Panc1 (cell line): ENCODE data around the gene MAP2K5.

ENCODE experiments used
- POLR2AphosphoS5 ChIP-seq: IDR thresholded peaks from 2 replicates; pipeline ENCODE4 v1.6.1; 2012; ENCODE audit warnings: mild to moderate bottlenecking, low read depth, low read length, moderate library complexity
- SIN3A ChIP-seq: IDR thresholded peaks from 2 replicates; pipeline ENCODE4 v1.6.1; 2012; ENCODE audit warnings: low read depth, mild to moderate bottlenecking, low read length, moderate library complexity, borderline replicate concordance; ENCODE audit not compliant: insufficient read depth
- TCF7L2 ChIP-seq: IDR thresholded peaks from 2 replicates; pipeline ENCODE4 v1.6.1; 2011; ENCODE audit warnings: mild to moderate bottlenecking, low read depth, low read length, inconsistent platforms
- TF ChIP-seq, protein P1 (sequence below): fragments of 450-650 bp; IDR thresholded peaks from 2 replicates; pipeline ENCODE4 v1.5.1; 2017; ENCODE audit warnings: mild to moderate bottlenecking
- TF ChIP-seq, protein P2 (sequence below), 2 experiments: IDR thresholded peaks; 2 replicates each; pipeline ENCODE4 v1.6.1; 2011 to 2012; ENCODE audit warnings: low read depth in 2 of 2, control low read depth in 1 of 2, low read length in 1 of 2, mild to moderate bottlenecking in 1 of 2, moderate library complexity in 1 of 2; ENCODE audit not compliant: insufficient read depth in 1 of 2

DNA sequence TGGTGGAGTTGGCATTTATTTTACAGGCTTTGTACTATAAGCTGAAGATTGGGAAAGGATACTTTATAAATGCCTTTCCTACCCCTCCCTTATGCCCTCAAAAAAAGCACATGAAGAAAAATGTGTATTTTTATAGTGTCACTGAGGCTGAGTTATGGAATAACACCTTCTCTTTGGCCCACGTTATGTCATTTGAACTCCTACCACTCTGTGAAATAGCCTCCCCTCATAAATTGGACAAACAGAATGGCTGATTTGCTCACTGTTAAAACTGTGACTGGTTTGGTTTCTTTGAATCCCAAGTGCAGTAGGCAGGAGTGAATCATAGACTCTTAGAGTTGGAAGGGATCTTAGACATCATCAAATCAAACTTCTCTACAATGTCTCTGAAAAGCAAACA lies 187.6 kb downstream of the MAP2K5 start:
- TF ChIP-seq, protein P1, sequence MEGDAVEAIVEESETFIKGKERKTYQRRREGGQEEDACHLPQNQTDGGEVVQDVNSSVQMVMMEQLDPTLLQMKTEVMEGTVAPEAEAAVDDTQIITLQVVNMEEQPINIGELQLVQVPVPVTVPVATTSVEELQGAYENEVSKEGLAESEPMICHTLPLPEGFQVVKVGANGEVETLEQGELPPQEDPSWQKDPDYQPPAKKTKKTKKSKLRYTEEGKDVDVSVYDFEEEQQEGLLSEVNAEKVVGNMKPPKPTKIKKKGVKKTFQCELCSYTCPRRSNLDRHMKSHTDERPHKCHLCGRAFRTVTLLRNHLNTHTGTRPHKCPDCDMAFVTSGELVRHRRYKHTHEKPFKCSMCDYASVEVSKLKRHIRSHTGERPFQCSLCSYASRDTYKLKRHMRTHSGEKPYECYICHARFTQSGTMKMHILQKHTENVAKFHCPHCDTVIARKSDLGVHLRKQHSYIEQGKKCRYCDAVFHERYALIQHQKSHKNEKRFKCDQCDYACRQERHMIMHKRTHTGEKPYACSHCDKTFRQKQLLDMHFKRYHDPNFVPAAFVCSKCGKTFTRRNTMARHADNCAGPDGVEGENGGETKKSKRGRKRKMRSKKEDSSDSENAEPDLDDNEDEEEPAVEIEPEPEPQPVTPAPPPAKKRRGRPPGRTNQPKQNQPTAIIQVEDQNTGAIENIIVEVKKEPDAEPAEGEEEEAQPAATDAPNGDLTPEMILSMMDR, result no peak
- TF ChIP-seq POLR2AphosphoS5, result no peak
- TF ChIP-seq, protein P2, sequence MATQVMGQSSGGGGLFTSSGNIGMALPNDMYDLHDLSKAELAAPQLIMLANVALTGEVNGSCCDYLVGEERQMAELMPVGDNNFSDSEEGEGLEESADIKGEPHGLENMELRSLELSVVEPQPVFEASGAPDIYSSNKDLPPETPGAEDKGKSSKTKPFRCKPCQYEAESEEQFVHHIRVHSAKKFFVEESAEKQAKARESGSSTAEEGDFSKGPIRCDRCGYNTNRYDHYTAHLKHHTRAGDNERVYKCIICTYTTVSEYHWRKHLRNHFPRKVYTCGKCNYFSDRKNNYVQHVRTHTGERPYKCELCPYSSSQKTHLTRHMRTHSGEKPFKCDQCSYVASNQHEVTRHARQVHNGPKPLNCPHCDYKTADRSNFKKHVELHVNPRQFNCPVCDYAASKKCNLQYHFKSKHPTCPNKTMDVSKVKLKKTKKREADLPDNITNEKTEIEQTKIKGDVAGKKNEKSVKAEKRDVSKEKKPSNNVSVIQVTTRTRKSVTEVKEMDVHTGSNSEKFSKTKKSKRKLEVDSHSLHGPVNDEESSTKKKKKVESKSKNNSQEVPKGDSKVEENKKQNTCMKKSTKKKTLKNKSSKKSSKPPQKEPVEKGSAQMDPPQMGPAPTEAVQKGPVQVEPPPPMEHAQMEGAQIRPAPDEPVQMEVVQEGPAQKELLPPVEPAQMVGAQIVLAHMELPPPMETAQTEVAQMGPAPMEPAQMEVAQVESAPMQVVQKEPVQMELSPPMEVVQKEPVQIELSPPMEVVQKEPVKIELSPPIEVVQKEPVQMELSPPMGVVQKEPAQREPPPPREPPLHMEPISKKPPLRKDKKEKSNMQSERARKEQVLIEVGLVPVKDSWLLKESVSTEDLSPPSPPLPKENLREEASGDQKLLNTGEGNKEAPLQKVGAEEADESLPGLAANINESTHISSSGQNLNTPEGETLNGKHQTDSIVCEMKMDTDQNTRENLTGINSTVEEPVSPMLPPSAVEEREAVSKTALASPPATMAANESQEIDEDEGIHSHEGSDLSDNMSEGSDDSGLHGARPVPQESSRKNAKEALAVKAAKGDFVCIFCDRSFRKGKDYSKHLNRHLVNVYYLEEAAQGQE (IDR thresholded peaks at IDR 0.05; ENCODE audit: insufficient read depth in 1 of 2, low read depth in 2 of 2, low read length in 1 of 2), result no peak
- no peak for TF ChIP-seq SIN3A
- TF ChIP-seq TCF7L2, result no peak
